ENCODE data around the gene PIN1.

Gene PIN1

GRCh38 chr19:9857920-9858746 lies 23.0 kb downstream of the PIN1 start:
- DNase-seq (ENCODE audit: insufficient read length, low spot score) (no peak), FAIRE-seq (no peak)
- no peak for TF ChIP-seq CTCF (IDR thresholded peaks at IDR 0.05; ENCODE audit: insufficient read depth, missing control alignments)

- FAIRE-seq (no peak), DNase-seq (ENCODE audit: insufficient read length, low spot score) (no peak)
- no peak for TF ChIP-seq CTCF (IDR thresholded peaks at IDR 0.05; ENCODE audit: insufficient read depth, missing control alignments)
These were observed 23.6 kb downstream of the PIN1 start for GRCh38 chr19:9858766-9859165.

GRCh38 chr19:9860407-9860806 lies 25.3 kb downstream of the PIN1 start:
- no peak for FAIRE-seq
- DNase-seq (ENCODE audit: insufficient read length, low spot score), result no peak
- TF ChIP-seq CTCF (IDR thresholded peaks at IDR 0.05; ENCODE audit: insufficient read depth, missing control alignments), result no peak

- TF ChIP-seq CTCF (IDR thresholded peaks at IDR 0.05; ENCODE audit: insufficient read depth, missing control alignments), result no peak
- FAIRE-seq (no peak), DNase-seq (ENCODE audit: insufficient read length, low spot score) (no peak)
These were observed 26.4 kb downstream of the PIN1 start for GRCh38 chr19:9861503-9861902.

GRCh38 chr19:9862938-9863337 lies 27.8 kb downstream of the PIN1 start:
- no peak for TF ChIP-seq CTCF (IDR thresholded peaks at IDR 0.05; ENCODE audit: insufficient read depth, missing control alignments)
- FAIRE-seq, result no peak
- DNase-seq (ENCODE audit: insufficient read length, low spot score), result no peak

GRCh38 chr19:9863759-9864158 lies 28.6 kb downstream of the PIN1 start:
- TF ChIP-seq CTCF (IDR thresholded peaks at IDR 0.05; ENCODE audit: insufficient read depth, missing control alignments), result no peak
- DNase-seq (ENCODE audit: insufficient read length, low spot score) (no peak), FAIRE-seq (no peak)

GRCh38 chr19:9865732-9866501 lies 30.8 kb downstream of the PIN1 start:
- FAIRE-seq (no peak), DNase-seq (ENCODE audit: insufficient read length, low spot score) (no peak)
- TF ChIP-seq CTCF (IDR thresholded peaks at IDR 0.05; ENCODE audit: insufficient read depth, missing control alignments), result no peak

All from D721Med (cell line).